Mammary epithelial cell (primary cell): Measurements from ENCODE around the gene WHAMM.

Experiments
- CTCF ChIP-seq, 2 donors: IDR thresholded peaks in 1 of 2; conservative IDR thresholded peaks in 1 of 2; 2 replicates each; pipeline ENCODE4 v1.5.1; 2011 to 2012; ENCODE audit warnings: inconsistent platforms in 2 of 2, low read length in 2 of 2, mild to moderate bottlenecking in 2 of 2, control low read depth in 1 of 2, low read depth in 1 of 2; ENCODE audit not compliant: insufficient read depth in 1 of 2; ENCODE audit errors: extremely low read depth in 1 of 2
- EZH2 ChIP-seq: IDR thresholded peaks from 2 replicates; pipeline ENCODE4 v1.6.1; 2012; ENCODE audit warnings: low read length, inconsistent platforms, borderline replicate concordance

- TF ChIP-seq CTCF (conservative IDR thresholded peaks at IDR 0.05 in 1 of 2, IDR thresholded peaks at IDR 0.05 in 1 of 2; ENCODE audit: extremely low read depth in 1 of 2, insufficient read depth in 1 of 2, low read depth in 1 of 2, low read length in 2 of 2) (no peak), EZH2 (no peak)
Measured at GRCh38 chr15:82812994-82813393, 3.6 kb downstream of the WHAMM start.
